HL-60 (cell line): Measurements from ENCODE around the gene IRF6.

ENCODE experiments used
- DNase-seq, 2 experiments: peaks; one replicate each; pipeline ENCODE4 v3.0.0-alpha.2; 2010 to 2020; ENCODE audit warnings: low read depth in 1 of 2, low spot score in 1 of 2
- H3K27ac ChIP-seq: fragments of 250-450 bp; sonication (Bioruptor Pico); replicated peaks from 2 replicates; pipeline ENCODE4 v1.5.1; 2020; ENCODE audit warnings: mild to moderate bottlenecking, moderate library complexity
- H3K27me3 ChIP-seq: fragments of 250-450 bp; sonication (Bioruptor Pico); 2 replicates; pipeline ENCODE4 v1.5.1; 2021; ENCODE audit warnings: mild to moderate bottlenecking, moderate library complexity; ENCODE audit not compliant: insufficient read depth, poor library complexity, severe bottlenecking
- H3K4me3 ChIP-seq: replicated peaks from 2 replicates; pipeline ENCODE4 v1.5.1; 2011; ENCODE audit warnings: mild to moderate bottlenecking, control low read depth, low read length; ENCODE audit not compliant: insufficient read depth
- CTCF ChIP-seq: IDR thresholded peaks from one replicate; pipeline ENCODE4 v1.5.1; 2011; ENCODE audit warnings: low read length, control low read depth, inconsistent platforms; ENCODE audit not compliant: insufficient read depth
- GABPA ChIP-seq: IDR thresholded peaks from 2 replicates; pipeline ENCODE4 v1.6.1; 2012; ENCODE audit warnings: low read depth
- POLR2AphosphoS5 ChIP-seq: IDR thresholded peaks from 2 replicates; pipeline ENCODE4 v1.6.1; 2012; ENCODE audit warnings: low read depth
- SPI1 ChIP-seq: IDR thresholded peaks from 2 replicates; pipeline ENCODE4 v1.6.1; 2012; ENCODE audit warnings: low read depth, mild to moderate bottlenecking, borderline replicate concordance
- TF ChIP-seq, protein P1 (sequence below): IDR thresholded peaks from 2 replicates; pipeline ENCODE4 v1.6.1; 2012; ENCODE audit warnings: low read depth; ENCODE audit not compliant: insufficient replicate concordance

IRF6 gene

GRCh38 chr1:209778102-209778501 is 27.8 kb downstream of the IRF6 start:
- no peak for TF ChIP-seq GABPA
- TF ChIP-seq, protein P1, sequence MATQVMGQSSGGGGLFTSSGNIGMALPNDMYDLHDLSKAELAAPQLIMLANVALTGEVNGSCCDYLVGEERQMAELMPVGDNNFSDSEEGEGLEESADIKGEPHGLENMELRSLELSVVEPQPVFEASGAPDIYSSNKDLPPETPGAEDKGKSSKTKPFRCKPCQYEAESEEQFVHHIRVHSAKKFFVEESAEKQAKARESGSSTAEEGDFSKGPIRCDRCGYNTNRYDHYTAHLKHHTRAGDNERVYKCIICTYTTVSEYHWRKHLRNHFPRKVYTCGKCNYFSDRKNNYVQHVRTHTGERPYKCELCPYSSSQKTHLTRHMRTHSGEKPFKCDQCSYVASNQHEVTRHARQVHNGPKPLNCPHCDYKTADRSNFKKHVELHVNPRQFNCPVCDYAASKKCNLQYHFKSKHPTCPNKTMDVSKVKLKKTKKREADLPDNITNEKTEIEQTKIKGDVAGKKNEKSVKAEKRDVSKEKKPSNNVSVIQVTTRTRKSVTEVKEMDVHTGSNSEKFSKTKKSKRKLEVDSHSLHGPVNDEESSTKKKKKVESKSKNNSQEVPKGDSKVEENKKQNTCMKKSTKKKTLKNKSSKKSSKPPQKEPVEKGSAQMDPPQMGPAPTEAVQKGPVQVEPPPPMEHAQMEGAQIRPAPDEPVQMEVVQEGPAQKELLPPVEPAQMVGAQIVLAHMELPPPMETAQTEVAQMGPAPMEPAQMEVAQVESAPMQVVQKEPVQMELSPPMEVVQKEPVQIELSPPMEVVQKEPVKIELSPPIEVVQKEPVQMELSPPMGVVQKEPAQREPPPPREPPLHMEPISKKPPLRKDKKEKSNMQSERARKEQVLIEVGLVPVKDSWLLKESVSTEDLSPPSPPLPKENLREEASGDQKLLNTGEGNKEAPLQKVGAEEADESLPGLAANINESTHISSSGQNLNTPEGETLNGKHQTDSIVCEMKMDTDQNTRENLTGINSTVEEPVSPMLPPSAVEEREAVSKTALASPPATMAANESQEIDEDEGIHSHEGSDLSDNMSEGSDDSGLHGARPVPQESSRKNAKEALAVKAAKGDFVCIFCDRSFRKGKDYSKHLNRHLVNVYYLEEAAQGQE, result no peak
- no peak for TF ChIP-seq SPI1
- no peak for TF ChIP-seq CTCF
- TF ChIP-seq POLR2AphosphoS5, result no peak
- Histone ChIP-seq H3K4me3 (no peak overlapping the region), H3K27ac (no peak overlapping the region), H3K27me3 (no peaks in the 10 kb centered on the region)
- DNase-seq, result no peak

- TF ChIP-seq POLR2AphosphoS5 (no peak), GABPA (no peak), SPI1 (no peak), CTCF (no peak)
- TF ChIP-seq, protein P1, result no peak
- Histone ChIP-seq H3K27ac (no peak overlapping the region), H3K27me3 (no peaks in the 10 kb centered on the region), H3K4me3 (no peak overlapping the region)
- no peak for DNase-seq
Measured at GRCh38 chr1:209777587-209777986, 28.4 kb downstream of the IRF6 start.

- Histone ChIP-seq H3K27ac (no peak overlapping the region), H3K27me3 (no peaks in the 10 kb centered on the region), H3K4me3 (no peak overlapping the region)
- TF ChIP-seq, protein P1, result no peak
- no peak for TF ChIP-seq CTCF
- TF ChIP-seq GABPA, result no peak
- no peak for TF ChIP-seq POLR2AphosphoS5
- TF ChIP-seq SPI1, result no peak
- no peak for DNase-seq
Measured at GRCh38 chr1:209775678-209776077, 30.3 kb downstream of the IRF6 start.
